Colonic mucosa (tissue), 4 donors: ENCODE data around the gene PARD6B. TPM values are rescaled to one million over a fixed set of nuclear protein-coding genes. Genes with fewer than 3 reads are reported as not detected.
"Not testable (repeated sequence)": the region's sequence is repeated elsewhere in the genome, so short reads cannot be mapped to it uniquely, and the experiment has no call there.

Source experiments
- DNase-seq: peaks from one replicate; pipeline ENCODE4 v3.0.0-alpha.2; 2020
- H3K27ac ChIP-seq: fragments of 200-600 bp; one replicate; pipeline ENCODE4 v1.8.0; 2021
- H3K27me3 ChIP-seq: fragments of 200-600 bp; one replicate; pipeline ENCODE4 v1.8.0; 2021
- H3K36me3 ChIP-seq: fragments of 200-600 bp; one replicate; pipeline ENCODE4 v1.8.0; 2021
- H3K4me1 ChIP-seq: fragments of 200-600 bp; one replicate; pipeline ENCODE4 v1.8.0; 2021; ENCODE audit warnings: mild to moderate bottlenecking
- H3K4me3 ChIP-seq: fragments of 200-600 bp; one replicate; pipeline ENCODE4 v1.8.0; 2021
- H3K9ac ChIP-seq, 2 donors: one replicate each; pipeline ENCODE4 v1.7.0; 2013; ENCODE audit warnings: control low read depth in 2 of 2, low read depth in 2 of 2, low read length in 2 of 2
- H3K9me3 ChIP-seq: fragments of 200-600 bp; one replicate; pipeline ENCODE4 v1.8.0; 2021
- CTCF ChIP-seq: fragments of 200-600 bp; IDR thresholded peaks from one replicate; pipeline ENCODE4 v1.8.0; 2022; ENCODE audit warnings: antibody characterized with exemption, mild to moderate bottlenecking
- intact Hi-C: fragments of 100-400 bp; cut with DNase I; formaldehyde crosslinking; loops from one replicate; pipeline ENCODE4 v1.14.1; 2022
- total RNA-seq, 2 donors: library from RNA; stranded (reverse); fragmentation: NEBNext Ultra II Directional in 1 of 2; extraction: Animal tissue kit (Norgen Biotek cat#: 25700) in 1 of 2; gene quantifications; one replicate each; pipeline ENCODE4 v1.2.1, GENCODE V29; 2021
- donor health status: healthy.
- donor health status: DM: no; HTN: no; CAD: no.
- donor health status: DM: no; HTN: no; CAD: no.

PARD6B gene
- total RNA-seq, 2 donors from 2014 or later, result 16.6 to 35.6 TPM

DNA sequence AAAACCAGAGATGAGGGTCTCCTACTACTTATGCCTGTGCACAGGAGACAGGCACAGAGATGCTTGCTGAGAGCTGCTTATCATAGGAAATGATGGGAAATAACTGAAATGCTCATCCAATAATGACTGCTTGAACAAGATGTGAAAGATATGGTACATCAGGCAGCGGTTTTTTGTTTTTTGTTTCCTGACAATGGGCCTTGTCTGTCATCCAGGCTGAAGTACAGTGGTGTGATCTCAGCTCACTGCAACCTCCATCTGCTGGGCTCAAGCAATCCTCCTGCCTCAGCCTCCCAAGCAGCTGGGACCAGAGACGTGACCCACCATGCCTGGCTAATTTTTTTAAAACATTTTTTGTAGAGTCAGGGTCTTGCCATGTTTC, 38.8 kb upstream of the PARD6B start:
- intact Hi-C loops, result no loop called here
- H3K36me3 ChIP-seq, result no peaks in the 10 kb centered on the region
- H3K27me3 ChIP-seq, result peaks cover 8% of the 10 kb centered on the region
- H3K4me3 ChIP-seq, result no peak overlapping the region
- H3K27ac ChIP-seq, result peak overlapping the region; percentile 50
- TF ChIP-seq CTCF, result no peak
- H3K4me1 ChIP-seq, result no peaks in the 10 kb centered on the region
- no peak overlapping the region for H3K9ac ChIP-seq
- no peaks in the 10 kb centered on the region for H3K9me3 ChIP-seq
- no peak for DNase-seq

DNA sequence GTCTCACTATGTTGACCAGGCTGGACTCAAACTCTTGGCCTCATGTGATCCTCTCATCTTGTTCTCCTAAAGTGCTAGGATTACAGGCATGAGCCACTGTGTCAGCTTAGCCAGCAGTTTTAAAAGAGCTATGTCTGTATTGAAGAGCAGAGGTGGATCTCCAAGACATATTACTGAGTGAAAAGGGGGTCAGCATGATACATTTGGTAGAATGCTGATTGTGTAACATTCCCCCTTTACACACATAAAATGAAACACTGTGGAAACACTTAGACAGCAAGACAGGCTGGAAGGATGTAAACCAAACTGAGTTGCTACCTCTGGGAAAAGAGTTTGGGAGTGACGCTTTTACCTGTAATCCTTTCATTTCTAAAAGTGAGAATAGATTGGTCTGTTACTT, 38.4 kb upstream of the PARD6B start:
- Histone ChIP-seq H3K36me3 (no peaks in the 10 kb centered on the region), H3K4me1 (no peaks in the 10 kb centered on the region), H3K9me3 (no peaks in the 10 kb centered on the region), H3K27me3 (peaks cover 8% of the 10 kb centered on the region), H3K9ac (no peak overlapping the region), H3K27ac (no peak overlapping the region), H3K4me3 (no peak overlapping the region)
- no peak for DNase-seq
- intact Hi-C loops, result no loop called here
- TF ChIP-seq CTCF, result no peak

- H3K27me3 ChIP-seq, result peaks cover 8% of the 10 kb centered on the region
- H3K9me3 ChIP-seq, result no peaks in the 10 kb centered on the region
- no peak overlapping the region for H3K9ac ChIP-seq
- intact Hi-C loops, result no loop called here
- no peak overlapping the region for H3K4me3 ChIP-seq
- H3K4me1 ChIP-seq, result no peaks in the 10 kb centered on the region
- H3K36me3 ChIP-seq, result no peaks in the 10 kb centered on the region
- H3K27ac ChIP-seq, result no peak overlapping the region
- no peak for TF ChIP-seq CTCF
- no peak for DNase-seq
Observed at GRCh38 chr20:50694379-50695134, 36.8 kb upstream of the PARD6B start.

GRCh38 chr20:50695135-50695872, 36.1 kb upstream of the PARD6B start:
- DNase-seq, result no peak
- Histone ChIP-seq H3K4me1 (no peaks in the 10 kb centered on the region), H3K9ac (no peak overlapping the region), H3K9me3 (no peaks in the 10 kb centered on the region), H3K4me3 (no peak overlapping the region), H3K27ac (no peak overlapping the region), H3K27me3 (peaks cover 8% of the 10 kb centered on the region), H3K36me3 (no peaks in the 10 kb centered on the region)
- intact Hi-C loops, result no loop called here
- TF ChIP-seq CTCF, result no peak

- H3K27ac ChIP-seq, intact Hi-C loops, H3K27me3 ChIP-seq, H3K9me3 ChIP-seq, H3K36me3 ChIP-seq, H3K4me1 ChIP-seq, DNase-seq, H3K4me3 ChIP-seq, H3K9ac ChIP-seq: not testable (repeated sequence)
Observed at GRCh38 chr20:50698255-50698654, 33.1 kb upstream of the PARD6B start.

DNA sequence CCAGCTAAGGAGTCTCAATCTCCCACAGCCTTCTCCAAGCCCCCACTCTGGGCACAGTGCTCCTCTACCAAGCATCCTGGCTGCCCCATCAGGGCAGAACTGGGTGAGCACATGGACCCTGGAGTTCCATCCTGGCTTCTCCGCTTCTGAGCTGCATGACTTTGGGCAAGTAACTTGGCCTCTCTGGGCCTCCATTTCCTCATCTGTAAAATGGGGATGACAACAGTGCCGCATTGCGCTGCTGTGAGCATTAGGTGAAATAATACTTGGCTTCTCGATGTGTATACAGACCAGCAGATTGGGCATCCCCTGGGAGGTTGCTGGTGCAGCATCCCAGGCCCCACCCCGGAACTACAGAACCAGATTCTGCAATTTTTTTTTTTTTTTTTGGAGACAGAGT, 31.7 kb upstream of the PARD6B start:
- no peak overlapping the region for H3K9ac ChIP-seq
- no peak overlapping the region for H3K27ac ChIP-seq
- H3K36me3 ChIP-seq, result no peaks in the 10 kb centered on the region
- no peak overlapping the region for H3K4me3 ChIP-seq
- H3K4me1 ChIP-seq, result no peaks in the 10 kb centered on the region
- H3K9me3 ChIP-seq, result no peaks in the 10 kb centered on the region
- H3K27me3 ChIP-seq, result no peaks in the 10 kb centered on the region
- DNase-seq, result no peak
- no peak for TF ChIP-seq CTCF
- intact Hi-C loops, result no loop called here
